GM21619 (cell line): ENCODE results near the gene TSPAN12.

ENCODE experiments used
- ATAC-seq: cut with Tn5 transposase; IDR thresholded peaks from one replicate; pipeline ENCODE4 v1.9.1; 2021; ENCODE audit not compliant: unreplicated experiment

Gene TSPAN12

GRCh38 chr7:120843109-120843508 lies 14.8 kb downstream of the TSPAN12 start:
- no peak for ATAC-seq

GRCh38 chr7:120842121-120842621 lies 15.8 kb downstream of the TSPAN12 start:
- ATAC-seq: no peak

GRCh38 chr7:120841608-120842007 lies 16.3 kb downstream of the TSPAN12 start:
- no peak for ATAC-seq

GRCh38 chr7:120838281-120838682 lies 19.7 kb downstream of the TSPAN12 start:
- peak; percentile 66 for ATAC-seq

- no peak for ATAC-seq
These were observed 20.3 kb downstream of the TSPAN12 start for GRCh38 chr7:120837599-120837998.

- no peak for ATAC-seq
These were observed 21.3 kb downstream of the TSPAN12 start for GRCh38 chr7:120836556-120837115.

- no peak for ATAC-seq
These were observed 23.2 kb downstream of the TSPAN12 start for GRCh38 chr7:120834726-120835125.

GRCh38 chr7:120833546-120833945 lies 24.4 kb downstream of the TSPAN12 start:
- ATAC-seq: no peak

- no peak for ATAC-seq
These were observed 25.1 kb downstream of the TSPAN12 start for GRCh38 chr7:120832803-120833202.

GRCh38 chr7:120831260-120831659 lies 26.7 kb downstream of the TSPAN12 start:
- ATAC-seq: no peak

- ATAC-seq: no peak
These were observed 28.5 kb downstream of the TSPAN12 start for GRCh38 chr7:120829487-120829886.

- ATAC-seq: no peak
These were observed 29.4 kb downstream of the TSPAN12 start for GRCh38 chr7:120828528-120828927.

GRCh38 chr7:120827371-120828118 lies 30.4 kb downstream of the TSPAN12 start:
- ATAC-seq: no peak

GRCh38 chr7:120825576-120825975 lies 32.4 kb downstream of the TSPAN12 start:
- ATAC-seq: no peak

GRCh38 chr7:120825152-120825551 lies 32.8 kb downstream of the TSPAN12 start:
- no peak for ATAC-seq

GRCh38 chr7:120819861-120820260 lies 38.1 kb downstream of the TSPAN12 start:
- ATAC-seq: no peak

GRCh38 chr7:120817851-120818250 lies 40.1 kb downstream of the TSPAN12 start:
- ATAC-seq: no peak

GRCh38 chr7:120814253-120814939 lies 43.5 kb downstream of the TSPAN12 start:
- ATAC-seq: no peak

- ATAC-seq: no peak
These were observed 44.2 kb downstream of the TSPAN12 start for GRCh38 chr7:120813546-120814252.

- ATAC-seq: no peak
These were observed 44.9 kb downstream of the TSPAN12 start for GRCh38 chr7:120813089-120813488.

- ATAC-seq: no peak
These were observed 48.7 kb downstream of the TSPAN12 start for GRCh38 chr7:120809260-120809659.
